Measurements from ENCODE around the gene MRPS18C.

- TF ChIP-seq CTCF (IDR thresholded peaks at IDR 0.05) (peak; percentile 6 to 27 (median 20)), POLR2A (IDR thresholded peaks at IDR 0.05) (peak; percentile 78)
Observed at GRCh38 chr4:83455281-83456183, at the start of gene MRPS18C, which contains the start of gene HELQ.

Data from right lobe of liver (tissue), 4 donors.